IPS DF 6.9 (cell line): ENCODE data around the gene SRPK3.

Experiments used
- DNase-seq: peaks from one replicate; pipeline ENCODE4 v3.0.0-alpha.2; 2013; ENCODE audit warnings: low read depth, low spot score
- H3K27ac ChIP-seq: one replicate; pipeline ENCODE4 v1.5.1; 2013; ENCODE audit warnings: low read length, control low read depth
- H3K27me3 ChIP-seq: 2 replicates; pipeline ENCODE4 v1.6.1; 2013; ENCODE audit warnings: mild to moderate bottlenecking, low read length; ENCODE audit not compliant: control insufficient read depth, insufficient read depth
- H3K36me3 ChIP-seq: 2 replicates; pipeline ENCODE4 v1.6.1; 2013; ENCODE audit warnings: low read length; ENCODE audit not compliant: control insufficient read depth, insufficient read depth
- H3K4me1 ChIP-seq: 2 replicates; pipeline ENCODE4 v1.6.1; 2013; ENCODE audit warnings: low read length; ENCODE audit not compliant: control insufficient read depth, insufficient read depth
- H3K4me3 ChIP-seq: 2 replicates; pipeline ENCODE4 v1.5.1; 2013; ENCODE audit warnings: mild to moderate bottlenecking, low read length
- H3K9me3 ChIP-seq: 2 replicates; pipeline ENCODE4 v1.6.1; 2013; ENCODE audit warnings: low read length, inconsistent platforms; ENCODE audit not compliant: control insufficient read depth, insufficient read depth
- WGBS: extraction: QIAGEN DNeasy Blood & Tissue Kit; methylation state at CpG from one replicate; pipeline ENCODE4 v1.1.7; 2013; ENCODE audit warnings: mixed read lengths, missing lambda C conversion rate; ENCODE audit not compliant: insufficient read length, insufficient coverage; 5-methylcytosine and 5-hydroxymethylcytosine counted together

SRPK3 gene

GRCh38 chrX:153800746-153801145 is 19.9 kb downstream of the SRPK3 start:
- no peak for DNase-seq
- no CpG with 5 or more reads among the region's 7 CpGs for WGBS
- H3K9me3 ChIP-seq, result no peaks in the 10 kb centered on the region

GRCh38 chrX:153801669-153802068 is 20.8 kb downstream of the SRPK3 start:
- Histone ChIP-seq H3K36me3 (peaks cover 36% of the 10 kb centered on the region), H3K9me3 (no peaks in the 10 kb centered on the region), H3K4me3 (no peak overlapping the region), H3K4me1 (no peaks in the 10 kb centered on the region; the same call in 1 of the 2 replicates), H3K27ac (no peak overlapping the region), H3K27me3 (no peaks in the 10 kb centered on the region)
- no peak for DNase-seq
- WGBS, result no CpG with 5 or more reads among the region's 8 CpGs

More at GRCh38 chrX:153800746-153801145, 19.9 kb downstream of the SRPK3 start:
- Histone ChIP-seq H3K27ac (no peak overlapping the region), H3K4me1 (no peaks in the 10 kb centered on the region; the same call in 1 of the 2 replicates), H3K4me3 (no peak overlapping the region), H3K36me3 (peaks cover 35% of the 10 kb centered on the region), H3K27me3 (no peaks in the 10 kb centered on the region)

DNA sequence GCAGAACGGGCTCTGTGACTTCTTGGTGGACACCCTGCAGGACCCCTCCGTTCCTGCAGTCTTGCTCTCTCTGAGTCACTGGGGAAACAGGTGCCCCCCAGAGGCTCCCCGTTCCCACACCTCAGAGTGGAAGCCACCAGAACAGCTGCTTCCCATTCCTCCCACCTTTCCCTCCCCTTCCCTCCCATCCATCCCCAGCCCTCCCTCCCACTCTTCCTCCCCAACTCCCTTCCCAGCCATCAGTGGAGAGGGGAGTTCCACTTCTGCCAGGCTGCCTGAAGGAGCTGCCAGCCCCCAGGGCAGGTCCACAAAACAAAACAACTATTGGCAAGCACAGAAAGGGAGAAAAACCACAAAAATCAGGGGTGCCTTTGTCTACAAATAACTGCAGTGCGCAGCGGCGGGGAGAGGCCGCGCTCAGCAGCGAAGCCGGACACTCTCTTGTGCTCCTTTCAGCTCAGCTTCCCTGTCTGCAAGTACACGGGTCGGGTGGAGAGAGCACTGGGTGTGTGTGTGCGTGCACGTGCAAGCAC is 21.7 kb downstream of the SRPK3 start:
- Histone ChIP-seq H3K4me1 (no peaks in the 10 kb centered on the region; the same call in 1 of the 2 replicates), H3K4me3 (no peak overlapping the region), H3K27ac (no peak overlapping the region), H3K27me3 (no peaks in the 10 kb centered on the region), H3K9me3 (no peaks in the 10 kb centered on the region), H3K36me3 (peaks cover 32% of the 10 kb centered on the region)
- no CpG with 5 or more reads among the region's 14 CpGs for WGBS
- DNase-seq, result no peak

DNA sequence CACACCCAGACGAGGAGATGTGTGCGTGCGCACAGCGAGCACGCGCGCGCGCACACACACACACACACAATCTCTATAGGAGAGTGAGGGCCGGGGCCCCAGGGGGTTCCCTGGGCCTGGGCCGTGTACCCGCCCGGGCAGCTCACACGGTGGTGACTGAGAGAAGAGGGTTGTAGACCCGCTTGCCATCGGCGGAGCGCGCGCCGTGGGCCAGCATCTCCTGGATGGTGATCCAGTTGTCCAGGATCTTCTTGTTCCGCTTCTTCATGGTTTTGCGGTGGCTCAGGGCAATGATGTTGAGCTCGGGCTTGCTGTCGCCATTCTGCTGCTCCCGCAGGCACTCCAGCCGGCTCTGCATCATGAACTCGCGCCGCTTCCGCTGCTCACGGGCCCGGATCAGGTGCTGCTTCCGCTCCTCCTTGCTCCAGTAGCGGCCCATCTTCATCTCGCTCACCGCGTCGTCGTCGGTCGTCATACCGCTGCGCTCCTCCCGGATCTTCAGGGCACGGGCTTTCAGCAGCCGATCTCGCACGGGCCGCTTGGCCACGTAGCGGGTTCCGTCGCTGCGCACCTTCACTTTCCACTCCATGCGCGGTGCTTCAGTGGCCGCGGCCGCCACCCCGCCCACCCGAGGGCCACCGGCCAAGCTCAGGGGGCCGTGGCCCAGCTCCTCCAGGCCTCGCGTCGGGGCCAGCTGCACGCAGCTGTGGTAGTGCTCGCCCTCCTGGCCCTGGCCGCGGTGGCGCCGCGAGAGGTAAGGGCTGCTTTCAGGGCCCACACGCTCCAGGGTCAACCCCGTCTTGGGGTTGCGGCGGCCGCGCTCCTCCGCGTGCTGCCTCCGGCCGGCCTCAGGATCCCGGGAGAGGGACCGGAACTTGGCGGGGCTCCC is 22.6 kb downstream of the SRPK3 start:
- no CpG with 5 or more reads among the region's 87 CpGs for WGBS

GRCh38 chrX:153804100-153804595 is 23.3 kb downstream of the SRPK3 start:
- Histone ChIP-seq H3K4me3 (no peak overlapping the region), H3K36me3 (peaks cover 26% of the 10 kb centered on the region), H3K4me1 (no peaks in the 10 kb centered on the region; the same call in 1 of the 2 replicates), H3K27ac (no peak overlapping the region), H3K27me3 (no peaks in the 10 kb centered on the region), H3K9me3 (no peaks in the 10 kb centered on the region)
- no CpG with 5 or more reads among the region's 34 CpGs for WGBS
- DNase-seq, result no peak

More for the DNA sequence above, 22.6 kb downstream of the SRPK3 start:
- no peaks in the 10 kb centered on the region; the same call in 1 of the 2 replicates for H3K4me1 ChIP-seq
- H3K27me3 ChIP-seq, result no peaks in the 10 kb centered on the region
- no peaks in the 10 kb centered on the region for H3K9me3 ChIP-seq
- H3K4me3 ChIP-seq, result no peak overlapping the region
- H3K36me3 ChIP-seq, result peaks cover 27% of the 10 kb centered on the region
- H3K27ac ChIP-seq, result no peak overlapping the region
- DNase-seq, result no peak

DNA sequence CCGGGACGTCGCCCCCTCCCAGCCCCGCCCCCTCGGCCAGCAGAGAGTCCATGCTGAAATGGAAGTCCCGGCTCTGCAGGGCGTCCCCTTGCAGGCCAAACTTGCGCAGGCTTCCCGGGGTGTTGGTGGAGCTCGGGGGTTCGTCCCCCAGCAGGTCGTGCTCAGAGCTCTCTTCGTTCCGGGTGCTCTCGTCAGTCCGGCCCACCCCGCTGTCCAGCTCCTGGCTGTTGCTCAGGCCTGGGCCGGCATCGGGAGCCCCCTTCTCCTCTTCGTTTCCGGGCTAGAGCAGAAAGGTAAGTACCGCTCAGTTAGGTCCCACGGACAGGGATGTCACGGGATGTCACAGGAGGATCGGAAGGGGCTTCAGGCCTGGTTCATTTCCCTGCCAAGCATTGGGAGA is 23.8 kb downstream of the SRPK3 start:
- WGBS, result no CpG with 5 or more reads among the region's 25 CpGs
- Histone ChIP-seq H3K36me3 (peaks cover 24% of the 10 kb centered on the region), H3K9me3 (no peaks in the 10 kb centered on the region)

DNA sequence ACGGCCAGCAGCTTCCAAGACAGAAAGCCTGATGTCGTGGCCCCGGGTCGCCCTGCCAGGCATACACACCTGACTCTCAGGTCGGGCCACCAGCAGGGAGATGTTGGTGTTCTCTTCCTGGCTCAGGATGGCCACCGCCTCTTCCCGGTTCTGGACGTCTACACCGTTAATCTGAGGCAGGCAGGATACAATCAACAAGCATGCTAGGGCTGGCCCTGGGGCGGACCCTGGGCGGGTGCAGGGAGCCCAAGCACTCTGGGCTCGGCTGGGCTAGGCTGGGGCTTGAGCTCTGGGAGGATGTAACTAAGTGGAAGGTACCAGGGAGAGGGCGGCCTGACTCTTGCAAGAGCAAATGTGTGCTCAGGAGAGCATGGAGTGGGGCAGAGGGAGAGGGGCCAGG is 24.6 kb downstream of the SRPK3 start:
- no CpG with 5 or more reads among the region's 13 CpGs for WGBS
- H3K27ac ChIP-seq, result no peak overlapping the region
- no peak for DNase-seq
- H3K4me1 ChIP-seq, result no peaks in the 10 kb centered on the region; the same call in 1 of the 2 replicates
- peaks cover 24% of the 10 kb centered on the region for H3K36me3 ChIP-seq
- no peaks in the 10 kb centered on the region for H3K27me3 ChIP-seq
- H3K9me3 ChIP-seq, result no peaks in the 10 kb centered on the region
- no peak overlapping the region for H3K4me3 ChIP-seq

More for the DNA sequence above, 23.8 kb downstream of the SRPK3 start:
- no peak overlapping the region for H3K4me3 ChIP-seq
- no peaks in the 10 kb centered on the region for H3K27me3 ChIP-seq
- no peak overlapping the region for H3K27ac ChIP-seq
- H3K4me1 ChIP-seq, result no peaks in the 10 kb centered on the region; the same call in 1 of the 2 replicates
- DNase-seq, result no peak

DNA sequence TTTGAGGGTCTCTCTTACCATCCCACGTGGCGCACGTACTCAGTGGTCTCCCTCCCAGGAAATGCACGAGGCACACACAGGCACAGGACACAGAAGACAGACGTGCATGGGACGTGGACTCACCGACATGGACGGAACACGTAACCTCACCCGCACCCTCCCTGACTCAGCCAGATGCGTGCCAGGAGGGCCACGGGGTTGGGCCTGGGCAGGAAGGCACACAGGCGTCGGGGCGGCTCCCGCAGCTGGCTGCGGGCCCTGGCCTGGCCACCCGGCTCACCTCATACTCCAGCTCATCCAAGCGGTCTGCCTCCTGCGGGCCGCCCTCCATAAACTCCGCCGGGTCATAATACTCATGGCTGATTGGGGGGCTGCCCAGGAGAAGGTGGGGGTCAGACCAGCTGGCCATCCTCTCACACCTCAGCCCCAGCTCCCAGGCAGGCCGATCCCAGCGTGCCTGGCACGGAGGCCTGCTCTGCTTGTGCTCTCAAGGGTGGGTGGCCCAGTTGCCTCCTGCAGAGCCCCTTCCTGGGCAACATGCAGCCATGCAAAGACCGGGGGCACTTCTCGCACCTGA is 26.2 kb downstream of the SRPK3 start:
- Histone ChIP-seq H3K27me3 (no peaks in the 10 kb centered on the region), H3K4me3 (no peak overlapping the region), H3K4me1 (peaks cover 1% of the 10 kb centered on the region; the same call in 1 of the 2 replicates), H3K27ac (no peak overlapping the region), H3K9me3 (no peaks in the 10 kb centered on the region), H3K36me3 (peaks cover 22% of the 10 kb centered on the region)
- DNase-seq, result no peak
- WGBS, result no CpG with 5 or more reads among the region's 28 CpGs

- no peak overlapping the region for H3K4me3 ChIP-seq
- H3K4me1 ChIP-seq, result peaks cover 4% of the 10 kb centered on the region; the same call in 1 of the 2 replicates
- no peak overlapping the region for H3K27ac ChIP-seq
- peaks cover 19% of the 10 kb centered on the region for H3K36me3 ChIP-seq
- no CpG with 5 or more reads among the region's 19 CpGs for WGBS
- DNase-seq, result no peak
- no peaks in the 10 kb centered on the region for H3K9me3 ChIP-seq
- no peaks in the 10 kb centered on the region for H3K27me3 ChIP-seq
Observed at GRCh38 chrX:153807976-153808375, 27.1 kb downstream of the SRPK3 start.

- H3K36me3 ChIP-seq, result no peaks in the 10 kb centered on the region
- no peak overlapping the region for H3K27ac ChIP-seq
- DNase-seq, result no peak
- no peak overlapping the region for H3K4me3 ChIP-seq
- H3K27me3 ChIP-seq, result no peaks in the 10 kb centered on the region
- no CpG with 5 or more reads among the region's 14 CpGs for WGBS
- peaks cover 6% of the 10 kb centered on the region for H3K4me1 ChIP-seq
- H3K9me3 ChIP-seq, result no peaks in the 10 kb centered on the region
Observed at GRCh38 chrX:153812220-153812619, 31.4 kb downstream of the SRPK3 start.
